HT1080 (cell line): ENCODE measurements around the gene TTC36. TPM values are rescaled to one million over a fixed set of nuclear protein-coding genes. Genes with fewer than 3 reads are reported as not detected.
"Not testable (repeated sequence)": the region's sequence is repeated elsewhere in the genome, so short reads cannot be mapped to it uniquely, and the experiment has no call there.

Experiments used
- DNase-seq: peaks from one replicate; pipeline ENCODE4 v3.0.0-alpha.2; 2015; ENCODE audit warnings: low read depth
- total RNA-seq: library from RNA; depleted of rRNA; stranded (reverse); fragments of >200 nt; shearing (Covaris generic); gene quantifications from 2 replicates; pipeline ENCODE4 v1.2.3, GENCODE V29; 2014; rRNA removed

Gene TTC36
- total RNA-seq, 1 experiment from 2014 or later, result 0.85 TPM

DNA sequence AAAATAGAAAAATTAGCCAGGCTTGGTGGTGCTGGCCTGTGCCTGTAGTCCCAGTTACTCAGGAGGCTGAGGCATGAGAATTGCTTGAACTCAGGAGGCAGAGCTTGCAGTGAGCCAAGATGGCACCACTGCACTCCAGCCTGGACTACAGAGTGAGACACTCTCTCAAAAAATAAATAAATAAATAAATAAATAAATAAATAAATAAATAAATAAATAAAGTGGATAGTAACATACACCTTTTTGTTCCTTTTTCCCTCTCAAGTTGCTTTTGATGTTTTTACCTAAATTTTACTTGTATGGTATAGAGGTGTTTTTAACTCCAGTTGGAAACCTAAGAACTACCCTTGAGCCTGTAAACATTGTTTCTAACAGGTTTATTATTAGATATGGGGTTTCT is 50.7 kb downstream of the TTC36 start:
- not testable (repeated sequence) for DNase-seq

Other genes with a start within 250 kb of the TTC36 start
- 0.42 TPM in 1 of 2 replicates, not detected in the other for gene CD3E, start 222.7 kb upstream of the TTC36 start, total RNA-seq
- gene CD3D, start 184.8 kb upstream of the TTC36 start, total RNA-seq, result 1.0 and 4.0 TPM in 2 replicates
- gene CD3G, start 183.1 kb upstream of the TTC36 start, total RNA-seq, result not detected in 2 replicates
- 37.9 and 45.8 TPM in 2 replicates for gene UBE4A, start 167.9 kb upstream of the TTC36 start, total RNA-seq
- 139 and 211 TPM in 2 replicates for gene ATP5MG, start 125.9 kb upstream of the TTC36 start, total RNA-seq
- 24.2 and 24.6 TPM in 2 replicates for gene KMT2A, start 91.0 kb upstream of the TTC36 start, total RNA-seq
- 10.1 and 12.3 TPM in 2 replicates for gene TMEM25, start 3.7 kb downstream of the TTC36 start, total RNA-seq
- 35.6 and 38.5 TPM in 2 replicates for gene IFT46, start 38.5 kb downstream of the TTC36 start, total RNA-seq
- 85.4 and 116 TPM in 2 replicates for gene ARCN1, start 44.9 kb downstream of the TTC36 start, total RNA-seq
- 42.2 and 48.7 TPM in 2 replicates for gene PHLDB1, start 80.1 kb downstream of the TTC36 start, total RNA-seq
- not detected in 2 replicates for gene TREH, start 152.2 kb downstream of the TTC36 start, total RNA-seq